ENCODE measurements around the gene ADGRE2. TPM values are rescaled to one million over a fixed set of nuclear protein-coding genes. Genes with fewer than 3 reads are reported as not detected.
"Not testable (repeated sequence)": the region's sequence is repeated elsewhere in the genome, so short reads cannot be mapped to it uniquely, and the experiment has no call there.

Gene ADGRE2
- total and polyA plus RNA-seq, 2 donors (not counting 1 experiment from before 2014, with no cell fraction given): under 0.01 to 0.07 TPM

GRCh38 chr19:14774373-14774772, 4.0 kb downstream of the ADGRE2 start:
- Histone ChIP-seq H3K27me3 (ENCODE audit: control insufficient read depth, insufficient read depth, low read length) (peaks cover 3% of the 10 kb centered on the region), H4K20me1 (ENCODE audit: control insufficient read depth, extremely low read depth, insufficient read depth, low read length) (no peaks in the 10 kb centered on the region), H3K36me3 (ENCODE audit: control insufficient read depth, insufficient read depth, low read length) (no peaks in the 10 kb centered on the region), H2AFZ (ENCODE audit: low read length) (no peak overlapping the region), H3K4me1 (ENCODE audit: control insufficient read depth, extremely low read depth, insufficient read depth, low read length) (no peaks in the 10 kb centered on the region), H3K9me3 (ENCODE audit: control insufficient read depth, insufficient read depth, low read depth, low read length) (no peaks in the 10 kb centered on the region), H3K27ac (ENCODE audit: insufficient read depth, low read length) (no peak overlapping the region), H3K79me2 (ENCODE audit: control insufficient read depth, insufficient read depth, low read length) (no peaks in the 10 kb centered on the region), H3K9ac (ENCODE audit: insufficient read depth, low read length) (no peak overlapping the region), H3K4me3 (replicated peaks in 1 of 4; ENCODE audit: control extremely low read depth in 1 of 4, insufficient read depth in 1 of 4, low read depth in 3 of 4, low read length in 4 of 4) (no peak overlapping the region), H3K4me2 (ENCODE audit: extremely low read depth, insufficient read depth, low read length) (no peak overlapping the region)
- no peak for TF ChIP-seq CTCF (conservative IDR thresholded peaks at IDR 0.05 in 1 of 2, IDR thresholded peaks at IDR 0.05 in 1 of 2; ENCODE audit: low read depth in 1 of 2, low read length in 2 of 2)
- no peak for TF ChIP-seq EZH2 (IDR thresholded peaks at IDR 0.05; ENCODE audit: low read length, missing control alignments)
- DNase-seq (ENCODE audit: low read depth in 2 of 2): no peak

GRCh38 chr19:14773722-14774121, 4.6 kb downstream of the ADGRE2 start:
- H3K36me3 ChIP-seq (ENCODE audit: control insufficient read depth, insufficient read depth, low read length); H3K4me1 ChIP-seq (ENCODE audit: control insufficient read depth, extremely low read depth, insufficient read depth, low read length); H3K9me3 ChIP-seq (ENCODE audit: control insufficient read depth, insufficient read depth, low read depth, low read length); H3K27ac ChIP-seq (ENCODE audit: insufficient read depth, low read length); H3K4me2 ChIP-seq (ENCODE audit: extremely low read depth, insufficient read depth, low read length); H3K79me2 ChIP-seq (ENCODE audit: control insufficient read depth, insufficient read depth, low read length); H3K27me3 ChIP-seq (ENCODE audit: control insufficient read depth, insufficient read depth, low read length); H3K4me3 ChIP-seq (replicated peaks in 1 of 4; ENCODE audit: control extremely low read depth in 1 of 4, insufficient read depth in 1 of 4, low read depth in 3 of 4, low read length in 4 of 4); H2AFZ ChIP-seq (ENCODE audit: low read length); H4K20me1 ChIP-seq (ENCODE audit: control insufficient read depth, extremely low read depth, insufficient read depth, low read length); DNase-seq (ENCODE audit: low read depth in 2 of 2); H3K9ac ChIP-seq (ENCODE audit: insufficient read depth, low read length): not testable (repeated sequence)

GRCh38 chr19:14772995-14773394, 5.4 kb downstream of the ADGRE2 start:
- Histone ChIP-seq H3K27me3 (ENCODE audit: control insufficient read depth, insufficient read depth, low read length) (peaks cover 3% of the 10 kb centered on the region), H3K9me3 (ENCODE audit: control insufficient read depth, insufficient read depth, low read depth, low read length) (no peaks in the 10 kb centered on the region), H3K79me2 (ENCODE audit: control insufficient read depth, insufficient read depth, low read length) (no peaks in the 10 kb centered on the region), H3K27ac (ENCODE audit: insufficient read depth, low read length) (no peak overlapping the region), H3K36me3 (ENCODE audit: control insufficient read depth, insufficient read depth, low read length) (no peaks in the 10 kb centered on the region), H3K4me1 (ENCODE audit: control insufficient read depth, extremely low read depth, insufficient read depth, low read length) (no peaks in the 10 kb centered on the region), H3K9ac (ENCODE audit: insufficient read depth, low read length) (no peak overlapping the region), H4K20me1 (ENCODE audit: control insufficient read depth, extremely low read depth, insufficient read depth, low read length) (no peaks in the 10 kb centered on the region), H3K4me3 (replicated peaks in 1 of 4; ENCODE audit: control extremely low read depth in 1 of 4, insufficient read depth in 1 of 4, low read depth in 3 of 4, low read length in 4 of 4) (no peak overlapping the region), H2AFZ (ENCODE audit: low read length) (no peak overlapping the region), H3K4me2 (ENCODE audit: extremely low read depth, insufficient read depth, low read length) (no peak overlapping the region)
- DNase-seq (ENCODE audit: low read depth in 2 of 2): no peak
- TF ChIP-seq EZH2 (IDR thresholded peaks at IDR 0.05; ENCODE audit: low read length, missing control alignments): no peak
- TF ChIP-seq CTCF (conservative IDR thresholded peaks at IDR 0.05 in 1 of 2, IDR thresholded peaks at IDR 0.05 in 1 of 2; ENCODE audit: low read depth in 1 of 2, low read length in 2 of 2): no peak
